Body of pancreas (tissue), 4 donors: ENCODE results near the gene DESI1.
"Not testable (repeated sequence)": the region's sequence is repeated elsewhere in the genome, so short reads cannot be mapped to it uniquely, and the experiment has no call there.

Source experiments
- CTCF ChIP-seq, 7 experiments: fragments of 450-650 bp in 4 of 7; fragments of 200-600 bp in 3 of 7; sonication (generic) in 3 of 7; IDR thresholded peaks; one replicate each; pipeline ENCODE4 v1.5.1; 2016 to 2019; ENCODE audit warnings: antibody characterized with exemption in 7 of 7
- POLR2A ChIP-seq, 3 donors: fragments of 450-650 bp; IDR thresholded peaks; one replicate each; pipeline ENCODE4 v1.6.1; 2016; ENCODE audit warnings: antibody characterized with exemption in 3 of 3, mild to moderate bottlenecking in 2 of 3

DNA sequence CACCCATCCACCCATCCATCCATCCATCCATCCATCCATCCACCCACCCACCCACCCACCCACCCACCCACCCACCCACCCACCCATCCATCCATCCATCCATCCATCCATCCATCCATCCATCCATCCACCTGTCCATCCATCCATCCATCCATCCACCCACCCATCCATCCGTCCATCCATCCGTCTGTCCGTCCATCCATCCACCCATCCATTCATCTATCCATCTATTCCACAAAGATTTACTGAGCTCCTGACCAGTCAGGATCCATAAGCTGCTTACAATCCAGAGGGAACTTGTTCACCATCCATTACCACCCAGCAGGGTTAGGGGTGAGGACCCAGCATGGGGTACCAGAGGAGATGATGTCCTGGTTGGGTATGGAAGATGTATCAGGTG, 48.5 kb downstream of the DESI1 start:
- TF ChIP-seq CTCF, POLR2A (IDR thresholded peaks at IDR 0.05): not testable (repeated sequence)
